Activated CD4-positive, alpha-beta memory T cell treated with anti-CD3 and anti-CD28 coated beads for 36 hours (primary cell): Measurements from ENCODE around the gene GSTA1. TPM values are rescaled to one million over a fixed set of nuclear protein-coding genes. Genes with fewer than 3 reads are reported as not detected.
"Not testable (repeated sequence)": the region's sequence is repeated elsewhere in the genome, so short reads cannot be mapped to it uniquely, and the experiment has no call there.

ENCODE experiments used
- CTCF ChIA-PET: fragments of 350-600 bp; sonication (Branson Sonifier 250); formaldehyde crosslinking; loops from one replicate; lab custom pipeline; 2021; ENCODE audit warnings: antibody characterized with exemption, inconsistent platforms; lab: Charles Lee
- POLR2A ChIA-PET: fragments of 350-600 bp; sonication (Branson Sonifier 250); formaldehyde crosslinking; loops from one replicate; lab custom pipeline; 2021; ENCODE audit warnings: antibody characterized with exemption; lab: Charles Lee
- DNase-seq: peaks from one replicate; pipeline ENCODE4 v3.0.0-alpha.2; 2020
- H3K27ac Mint-ChIP-seq: one replicate; pipeline ENCODE4 v1.8.0; 2021; ENCODE audit warnings: mixed read lengths
- H3K27me3 Mint-ChIP-seq: one replicate; pipeline ENCODE4 v1.8.0; 2021; ENCODE audit warnings: mixed read lengths
- H3K36me3 Mint-ChIP-seq: one replicate; pipeline ENCODE4 v1.8.0; 2021; ENCODE audit warnings: mixed read lengths
- H3K4me1 Mint-ChIP-seq: one replicate; pipeline ENCODE4 v1.8.0; 2021; ENCODE audit warnings: low read depth, mixed read lengths
- H3K4me3 Mint-ChIP-seq: one replicate; pipeline ENCODE4 v1.8.0; 2021; ENCODE audit warnings: mild to moderate bottlenecking, mixed read lengths
- H3K9me3 Mint-ChIP-seq: one replicate; pipeline ENCODE4 v1.8.0; 2021; ENCODE audit warnings: mixed read lengths
- intact Hi-C: fragments of 100-400 bp; cut with micrococcal nuclease; formaldehyde crosslinking; loops from one replicate; pipeline ENCODE4 v1.15.1; 2023
- total RNA-seq, 2 experiments: library from RNA; stranded (reverse); gene quantifications; one replicate each; pipeline ENCODE4 v1.2.3, GENCODE V29; 2021

The GSTA1 gene
- not detected for total RNA-seq

DNA sequence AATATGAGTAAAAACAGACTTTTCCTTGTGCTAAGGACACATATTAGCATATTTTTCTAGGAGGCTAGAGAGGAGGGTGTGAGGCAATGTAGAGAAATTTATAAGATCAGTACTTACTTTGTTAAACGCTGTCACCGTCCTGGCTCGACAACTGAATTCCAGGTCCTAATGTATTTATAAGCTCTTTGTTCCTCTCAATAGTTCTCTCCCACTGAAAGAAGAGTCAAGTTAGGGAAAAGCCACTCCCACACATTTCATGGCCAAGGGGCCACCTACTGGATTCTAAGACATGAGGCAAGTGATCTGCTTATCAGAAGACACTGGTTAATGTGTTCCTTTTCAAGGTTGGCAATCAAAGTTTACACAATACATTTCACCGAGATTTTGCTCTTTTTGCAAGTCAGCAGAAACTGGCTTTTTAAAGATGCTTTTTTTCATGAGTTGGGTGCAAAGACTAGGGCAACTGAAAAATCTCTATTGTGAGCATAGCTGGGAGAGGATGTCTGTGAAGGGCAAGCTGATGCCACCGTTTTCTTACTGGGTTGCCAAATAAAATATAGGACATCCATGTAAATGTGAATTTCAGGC lies at the start of gene GSTA1:
TSS of gene GSTA1 (minus strand) at position 149 of the 588 bp plus-strand sequence. CDS start 4,549 bp downstream, outside the sequence.
- POLR2A ChIA-PET, H3K9me3 Mint-ChIP-seq, H3K36me3 Mint-ChIP-seq: not testable (repeated sequence)

DNA sequence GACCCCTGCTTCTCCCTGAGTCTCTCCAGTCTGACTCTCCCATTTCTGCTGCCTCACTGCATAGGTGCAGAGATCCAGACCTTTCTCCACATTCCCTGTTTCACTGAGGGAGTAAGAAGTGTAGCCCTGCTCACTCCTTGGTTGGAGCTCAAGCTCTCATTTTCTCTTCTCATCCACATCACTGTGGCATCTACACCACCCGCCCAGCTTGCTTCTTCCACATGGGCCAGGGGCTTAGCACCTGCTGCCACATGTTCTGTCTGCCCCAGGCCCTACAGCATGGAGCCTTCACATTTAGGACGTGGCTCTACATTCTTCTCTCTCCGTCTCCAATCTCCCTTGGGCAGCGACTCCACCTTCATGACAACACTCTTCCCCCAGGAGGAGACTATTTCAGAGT lies 45.5 kb upstream of the GSTA1 start:
- POLR2A ChIA-PET, result no interaction called here
- Mint-ChIP-seq H3K4me1 (no peaks in the 10 kb centered on the region), H3K27me3 (peaks cover 17% of the 10 kb centered on the region), H3K9me3 (no peaks in the 10 kb centered on the region), H3K27ac (no peak overlapping the region), H3K36me3 (no peaks in the 10 kb centered on the region), H3K4me3 (no peak overlapping the region)
- DNase-seq, result no peak
- intact Hi-C loops, result no loop called here
- CTCF ChIA-PET, result no interaction called here

More for the DNA sequence above, at the start of gene GSTA1:
- H3K27me3 Mint-ChIP-seq, H3K4me3 Mint-ChIP-seq, H3K27ac Mint-ChIP-seq, DNase-seq, intact Hi-C loops, H3K4me1 Mint-ChIP-seq: not testable (repeated sequence)
- CTCF ChIA-PET, result interaction anchor here (0.9 kb wide), 1 partner anchor 11 kb away, joined by 3 read pairs; no protein-coding TSS in a partner anchor

DNA sequence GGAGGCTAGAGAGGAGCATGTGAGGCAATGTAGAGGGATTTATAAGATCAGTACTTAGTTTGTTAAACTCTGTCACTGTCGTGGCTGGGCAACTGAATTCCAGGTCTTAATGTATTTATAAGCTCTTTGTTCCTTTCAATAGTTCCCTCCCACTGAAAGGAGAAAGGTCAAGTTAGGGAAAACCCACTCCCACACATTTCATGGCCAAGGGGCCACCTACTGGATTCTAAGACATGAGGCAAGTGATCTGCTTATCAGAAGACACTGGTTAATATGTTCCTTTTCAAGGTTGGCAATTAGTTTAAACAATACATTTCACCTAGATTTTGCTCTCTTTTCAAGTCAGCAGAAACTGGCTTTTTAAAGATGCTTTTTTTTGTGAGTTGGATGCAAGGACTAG lies 42.4 kb upstream of the GSTA1 start:
- POLR2A ChIA-PET, result no interaction called here

DNA sequence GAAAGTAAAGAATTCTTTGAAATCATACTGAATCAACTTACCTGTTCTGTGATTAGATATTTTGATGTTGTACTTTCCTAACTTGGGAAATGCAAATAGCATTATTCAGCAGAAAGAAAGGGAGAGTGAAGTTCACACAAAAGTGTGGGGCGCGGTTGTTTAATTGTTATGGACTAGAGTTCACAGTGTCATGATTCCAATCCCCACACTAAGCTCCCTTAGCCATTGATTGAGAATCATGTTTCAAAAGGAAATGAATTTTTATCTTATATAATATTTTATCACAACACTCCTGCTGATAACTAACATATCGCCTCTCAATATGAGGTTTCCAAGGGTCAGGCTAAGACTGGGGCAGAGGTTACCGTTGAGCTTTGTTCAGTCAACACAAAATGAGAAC lies 40.0 kb upstream of the GSTA1 start:
- Mint-ChIP-seq H3K36me3 (no peaks in the 10 kb centered on the region), H3K4me3 (no peak overlapping the region), H3K27me3 (peaks cover 11% of the 10 kb centered on the region), H3K9me3 (no peaks in the 10 kb centered on the region), H3K27ac (no peak overlapping the region), H3K4me1 (no peaks in the 10 kb centered on the region)
- DNase-seq, result no peak
- ChIA-PET CTCF (no interaction called here), POLR2A (no interaction called here)
- intact Hi-C loops, result no loop called here

More for the DNA sequence above, 42.4 kb upstream of the GSTA1 start:
- Mint-ChIP-seq H3K27me3 (peaks cover 4% of the 10 kb centered on the region), H3K4me3 (no peak overlapping the region), H3K4me1 (no peaks in the 10 kb centered on the region), H3K9me3 (no peaks in the 10 kb centered on the region), H3K36me3 (no peaks in the 10 kb centered on the region), H3K27ac (no peak overlapping the region)
- intact Hi-C loops, result no loop called here
- no peak for DNase-seq
- CTCF ChIA-PET, result no interaction called here

DNA sequence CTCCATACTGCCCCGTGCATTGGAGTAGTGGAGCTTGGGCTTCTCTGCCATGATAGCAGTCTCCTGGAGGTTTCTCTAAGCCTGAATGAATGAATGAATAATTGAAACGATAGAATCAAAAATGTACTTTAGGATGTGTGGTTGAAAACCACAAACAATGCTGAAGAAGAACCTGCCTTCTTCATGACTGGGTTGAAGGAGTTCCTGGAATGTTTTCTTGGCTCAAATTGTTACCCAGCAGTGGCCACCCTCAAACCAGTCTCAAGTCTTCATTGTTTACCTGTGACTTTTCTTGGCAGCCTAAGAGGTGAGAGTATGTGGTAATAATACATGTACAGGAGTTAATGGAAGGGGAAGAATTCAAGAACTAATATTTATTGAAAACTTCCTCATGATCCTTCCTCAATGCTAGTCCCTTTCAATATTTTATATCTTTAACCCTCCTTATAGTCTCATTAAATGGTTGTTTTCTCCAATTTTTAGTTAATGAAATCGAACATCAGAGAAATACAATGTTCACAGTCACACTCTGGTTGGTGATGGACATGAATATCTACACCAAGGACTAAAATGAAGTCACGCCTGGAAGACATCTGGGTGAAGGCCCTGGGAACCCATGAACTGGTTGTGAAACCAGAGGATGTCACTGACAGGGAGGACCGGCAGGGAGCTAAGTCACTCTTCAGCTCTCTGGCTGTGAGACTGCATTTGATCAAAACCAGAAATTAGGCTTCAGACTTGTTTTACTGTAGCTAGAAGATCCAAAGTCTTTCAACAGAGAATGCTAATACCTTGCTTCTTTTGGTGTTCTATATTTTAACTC lies 37.4 kb upstream of the GSTA1 start, which contains the start of gene GSTA5:
TSS of gene GSTA5 (minus strand) at position 51 of the 823 bp plus-strand sequence.
- intact Hi-C loops, result no loop called here
- H3K9me3 Mint-ChIP-seq, result no peaks in the 10 kb centered on the region
- no peak within 1 kb of the TSS for H3K27ac Mint-ChIP-seq
- ChIA-PET CTCF (no interaction called here), POLR2A (no interaction called here)
- no peaks in the 10 kb centered on the region for H3K36me3 Mint-ChIP-seq
- peaks cover 22% of the 10 kb centered on the region for H3K27me3 Mint-ChIP-seq
- no peaks in the 10 kb centered on the region for H3K4me1 Mint-ChIP-seq
- DNase-seq, result no peak
- H3K4me3 Mint-ChIP-seq, result no peak within 1 kb of the TSS

DNA sequence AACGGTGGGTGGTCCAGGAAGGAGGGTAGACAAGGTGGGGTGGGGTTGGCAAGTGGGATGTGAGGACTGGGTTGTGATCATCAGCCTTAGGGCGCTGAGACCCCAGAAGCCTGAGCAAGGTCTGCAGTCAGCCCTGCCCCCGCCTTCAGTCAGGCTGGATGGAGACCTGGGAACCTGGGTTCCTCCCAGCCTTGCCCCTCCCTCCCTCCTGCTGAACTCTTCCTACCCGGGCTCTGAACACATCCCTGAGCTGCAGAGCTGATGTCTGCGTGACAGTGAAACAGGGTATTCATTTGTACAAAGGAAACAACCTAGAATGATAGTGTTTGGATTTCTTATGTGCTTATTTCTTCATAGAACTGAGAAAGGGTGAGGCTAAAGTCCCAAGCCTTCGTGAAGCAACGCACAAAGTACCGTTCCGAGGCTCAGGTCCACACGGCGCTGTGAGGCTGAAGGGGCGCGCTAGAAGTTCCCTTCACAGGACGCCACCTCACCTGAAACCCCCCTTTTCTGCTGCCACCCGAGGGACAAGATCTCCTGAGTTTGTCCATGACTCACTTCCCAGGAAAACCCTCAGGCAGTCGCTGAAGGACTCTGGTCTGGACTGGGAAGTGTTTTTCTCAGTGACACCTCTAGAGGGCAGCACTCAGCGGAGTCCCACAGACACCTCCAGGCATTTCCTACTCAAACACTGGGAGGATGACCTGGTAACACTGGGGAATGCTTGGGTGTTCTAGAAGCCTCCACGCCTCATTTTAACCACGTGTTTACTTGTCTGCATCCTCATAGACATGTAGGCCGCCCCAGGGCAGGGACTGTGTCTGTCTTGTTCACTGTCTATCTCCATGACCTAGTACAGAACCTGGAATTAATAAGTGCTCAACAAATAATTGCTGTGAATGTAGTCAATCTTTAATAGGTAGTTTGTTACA lies 35.8 kb upstream of the GSTA1 start:
- peaks cover 29% of the 10 kb centered on the region for H3K27me3 Mint-ChIP-seq
- ChIA-PET CTCF (interaction anchor here (1.0 kb wide), 1 partner anchor 11 kb away, joined by 3 read pairs; no protein-coding TSS in a partner anchor), POLR2A (no interaction called here)
- no peaks in the 10 kb centered on the region for H3K4me1 Mint-ChIP-seq
- no peaks in the 10 kb centered on the region for H3K36me3 Mint-ChIP-seq
- DNase-seq, result peak; percentile 60
- no peak overlapping the region for H3K27ac Mint-ChIP-seq
- no peaks in the 10 kb centered on the region for H3K9me3 Mint-ChIP-seq
- intact Hi-C loops, result no loop called here
- H3K4me3 Mint-ChIP-seq, result no peak overlapping the region

DNA sequence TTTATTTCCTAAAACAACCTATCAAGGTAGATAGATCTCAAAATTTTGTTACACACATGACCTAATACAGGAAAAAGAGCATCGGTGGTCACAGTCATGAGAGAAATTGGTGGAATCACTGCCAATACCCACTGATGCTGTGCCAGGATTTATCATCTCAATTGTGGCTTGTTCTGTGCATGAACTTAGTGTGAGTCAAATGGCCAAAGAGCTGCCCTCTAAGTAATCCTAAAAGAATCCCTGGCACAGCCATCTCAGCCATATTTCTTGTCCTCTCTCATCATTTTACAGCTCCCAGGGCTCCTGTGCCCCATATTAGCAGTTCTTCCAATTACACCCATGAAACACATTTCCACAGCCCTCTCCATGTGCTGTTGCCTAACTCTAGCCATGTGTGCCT lies 30.9 kb upstream of the GSTA1 start:
- H3K4me1 Mint-ChIP-seq, result no peaks in the 10 kb centered on the region
- CTCF ChIA-PET, result no interaction called here
- no peaks in the 10 kb centered on the region for H3K9me3 Mint-ChIP-seq
- H3K36me3 Mint-ChIP-seq, result no peaks in the 10 kb centered on the region
- POLR2A ChIA-PET, result no interaction called here
- DNase-seq, result no peak
- H3K4me3 Mint-ChIP-seq, result no peak overlapping the region
- H3K27ac Mint-ChIP-seq, result no peak overlapping the region
- peaks cover 27% of the 10 kb centered on the region for H3K27me3 Mint-ChIP-seq
- intact Hi-C loops, result no loop called here

DNA sequence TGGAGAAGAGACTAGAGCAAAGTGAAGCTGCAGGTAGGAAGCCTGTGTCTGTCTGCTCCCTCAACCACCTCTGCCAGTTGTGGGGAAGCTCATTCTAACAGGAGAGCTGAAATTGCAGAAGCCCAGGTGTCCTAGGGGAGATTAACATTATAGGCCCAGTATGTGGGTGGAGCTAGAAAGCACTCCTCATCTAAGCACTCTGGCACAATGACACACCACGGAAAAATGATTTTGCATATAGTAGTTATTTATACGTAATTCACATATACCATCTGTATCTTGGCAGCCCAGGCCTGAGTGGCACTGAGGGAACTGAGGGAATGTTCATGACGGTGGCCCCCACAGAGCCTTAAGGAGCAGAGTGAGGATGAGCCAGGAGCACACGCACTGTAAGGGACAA lies 27.3 kb upstream of the GSTA1 start:
- POLR2A ChIA-PET, CTCF ChIA-PET, H3K9me3 Mint-ChIP-seq, H3K4me1 Mint-ChIP-seq, H3K36me3 Mint-ChIP-seq, H3K27me3 Mint-ChIP-seq, H3K4me3 Mint-ChIP-seq, DNase-seq, H3K27ac Mint-ChIP-seq, intact Hi-C loops: not testable (repeated sequence)

DNA sequence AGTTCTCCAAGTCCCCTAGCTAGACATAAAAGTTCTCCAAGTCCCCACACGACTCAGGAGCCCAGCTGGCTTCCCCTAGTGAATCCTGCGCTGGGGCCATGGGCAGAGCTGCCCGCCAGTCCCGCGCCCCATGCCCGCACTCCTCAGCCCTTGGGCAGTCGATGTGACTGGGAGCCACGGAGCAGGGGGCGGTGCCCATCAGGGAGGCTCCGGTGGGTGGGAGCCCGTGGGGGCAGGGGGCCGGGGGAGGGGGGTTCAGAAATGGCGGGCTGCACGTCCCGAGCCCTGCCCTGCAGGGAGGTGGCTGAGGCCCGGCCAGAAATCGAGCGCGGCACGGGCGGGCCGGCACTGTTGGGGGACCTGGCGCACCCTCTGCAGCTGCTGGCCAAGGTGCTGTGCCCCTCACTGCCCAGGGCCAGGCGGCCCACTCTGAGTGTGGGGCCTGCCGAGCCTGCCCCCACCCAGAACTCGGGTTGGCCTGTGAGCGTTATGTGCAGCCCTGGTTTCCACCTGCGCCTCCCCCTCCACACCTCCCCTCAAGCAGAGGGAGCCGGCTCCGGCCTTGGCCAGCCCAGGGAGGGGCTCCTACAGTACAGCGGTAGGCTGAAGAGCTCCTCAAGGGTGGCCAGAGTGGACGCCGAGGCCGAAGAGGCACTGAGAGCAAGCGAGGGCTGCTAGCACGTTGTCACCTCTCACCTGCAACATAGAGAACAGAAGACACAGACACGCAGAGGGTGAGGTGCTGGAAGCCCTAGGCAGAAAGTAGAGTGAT lies 25.6 kb upstream of the GSTA1 start:
- no peaks in the 10 kb centered on the region for H3K4me1 Mint-ChIP-seq
- no peak for DNase-seq
- no peaks in the 10 kb centered on the region for H3K9me3 Mint-ChIP-seq
- intact Hi-C loops, result no loop called here
- POLR2A ChIA-PET, result no interaction called here
- H3K27me3 Mint-ChIP-seq, result no peaks in the 10 kb centered on the region
- CTCF ChIA-PET, result interaction anchor here (1.1 kb wide), 1 partner anchor 10 kb away, joined by 3 read pairs; no protein-coding TSS in a partner anchor
- H3K36me3 Mint-ChIP-seq, result no peaks in the 10 kb centered on the region
- no peak overlapping the region for H3K27ac Mint-ChIP-seq
- H3K4me3 Mint-ChIP-seq, result no peak overlapping the region

DNA sequence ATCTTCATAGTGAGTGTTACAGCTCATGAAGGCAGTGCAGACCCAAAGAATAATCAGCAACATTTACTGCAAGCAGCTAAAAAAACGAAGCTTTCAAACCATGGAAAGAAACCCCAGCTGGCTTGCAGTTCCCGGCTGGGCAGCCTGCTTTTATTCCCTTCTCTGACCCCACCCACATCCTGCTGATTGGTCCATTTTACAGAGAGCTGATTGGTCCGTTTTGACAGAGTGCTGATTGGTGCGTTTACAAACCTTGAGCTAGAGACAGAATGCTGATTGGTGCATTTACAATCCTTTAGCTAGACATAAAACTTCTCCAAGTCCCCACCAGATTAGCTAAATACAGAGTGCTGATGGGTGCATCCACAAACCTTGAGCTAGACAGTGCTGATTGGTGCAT lies 25.0 kb upstream of the GSTA1 start:
- H3K4me1 Mint-ChIP-seq, H3K27ac Mint-ChIP-seq, POLR2A ChIA-PET, H3K27me3 Mint-ChIP-seq, H3K4me3 Mint-ChIP-seq, intact Hi-C loops, DNase-seq, H3K36me3 Mint-ChIP-seq, H3K9me3 Mint-ChIP-seq: not testable (repeated sequence)
- CTCF ChIA-PET, result interaction anchor here (0.9 to 1.1 kb wide), 2 partner anchors 9 to 10 kb away, joined by 3 read pairs; no protein-coding TSS in a partner anchor

DNA sequence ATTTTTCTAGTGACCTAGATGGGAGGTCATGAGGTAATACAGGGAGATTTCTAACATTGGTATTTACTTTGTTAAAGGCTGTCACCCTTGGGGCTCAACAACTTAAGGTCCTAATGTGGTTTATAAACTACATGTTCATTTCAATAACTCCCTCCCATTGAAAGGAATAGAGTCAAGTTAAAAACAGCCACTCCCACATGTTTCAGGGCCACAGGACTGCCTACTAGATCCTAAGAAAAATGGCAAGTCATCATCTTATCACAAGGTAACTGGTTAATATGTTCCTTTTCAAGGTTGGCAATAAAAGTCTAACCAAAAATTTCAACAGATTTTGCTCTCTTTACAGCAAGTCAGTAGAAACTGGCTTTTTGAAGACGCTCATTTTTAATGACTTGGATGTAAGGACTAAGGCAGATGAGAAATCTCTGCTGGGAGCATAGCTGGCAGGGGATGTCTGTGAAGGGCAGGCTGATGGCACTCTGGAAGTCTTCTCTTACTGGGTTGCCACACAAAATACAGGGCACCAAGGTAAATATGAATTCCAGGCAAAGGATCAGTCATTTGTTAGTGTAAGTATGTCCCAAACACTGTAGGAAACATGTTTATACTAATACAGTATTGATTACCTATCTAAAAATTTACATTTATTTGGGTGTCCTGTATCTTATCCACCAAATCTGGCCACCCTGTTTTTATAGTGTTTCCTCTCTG lies 23.6 kb upstream of the GSTA1 start:
- H3K4me3 Mint-ChIP-seq, POLR2A ChIA-PET, DNase-seq, H3K27ac Mint-ChIP-seq, H3K4me1 Mint-ChIP-seq, H3K27me3 Mint-ChIP-seq, intact Hi-C loops, H3K36me3 Mint-ChIP-seq, H3K9me3 Mint-ChIP-seq, CTCF ChIA-PET: not testable (repeated sequence)
